GM21515 (cell line): ENCODE results near the gene SFT2D2.
"Not testable (repeated sequence)": the region's sequence is repeated elsewhere in the genome, so short reads cannot be mapped to it uniquely, and the experiment has no call there.

Experiments
- ATAC-seq: cut with Tn5 transposase; IDR thresholded peaks from one replicate; pipeline ENCODE4 v1.9.1; 2021; ENCODE audit not compliant: unreplicated experiment

SFT2D2 gene

DNA sequence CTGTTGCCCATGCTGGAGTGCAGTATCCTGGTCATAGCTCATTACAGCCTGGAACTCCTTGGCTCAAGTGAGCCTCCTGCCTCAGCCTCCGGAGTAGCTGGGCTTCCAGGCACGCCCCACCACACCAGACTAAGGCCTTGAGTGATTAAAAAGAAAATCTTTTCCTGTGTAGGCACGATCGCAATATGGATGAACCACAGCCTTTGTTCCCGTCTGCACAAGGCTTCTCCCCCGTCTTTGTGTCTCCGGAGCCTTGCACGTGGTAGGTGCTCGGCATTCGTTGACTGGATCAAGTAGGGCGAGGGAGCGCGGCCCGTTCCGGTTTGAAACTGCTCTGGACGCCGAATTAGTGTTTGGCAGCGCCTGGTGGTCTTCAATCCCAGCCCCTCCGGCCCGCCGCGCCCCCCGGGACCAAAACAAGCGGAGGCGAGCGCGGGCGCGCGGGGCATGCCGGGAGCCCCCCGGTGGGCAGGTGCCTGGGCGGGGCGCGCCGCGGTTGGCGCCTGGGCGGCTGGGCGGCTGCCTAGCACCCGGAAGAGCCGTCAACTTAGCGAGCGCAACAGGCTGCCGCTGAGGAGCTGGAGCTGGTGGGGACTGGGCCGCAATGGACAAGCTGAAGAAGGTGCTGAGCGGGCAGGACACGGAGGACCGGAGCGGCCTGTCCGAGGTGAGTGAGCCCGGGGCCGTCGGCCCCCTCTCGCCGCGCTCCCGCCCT is at the start of gene SFT2D2:
Gene SFT2D2, plus strand, starts transcription at position 529 of the 715 bp plus-strand sequence. Its CDS starts 76 bp downstream, at position 605.
- ATAC-seq: peak; percentile 82

DNA sequence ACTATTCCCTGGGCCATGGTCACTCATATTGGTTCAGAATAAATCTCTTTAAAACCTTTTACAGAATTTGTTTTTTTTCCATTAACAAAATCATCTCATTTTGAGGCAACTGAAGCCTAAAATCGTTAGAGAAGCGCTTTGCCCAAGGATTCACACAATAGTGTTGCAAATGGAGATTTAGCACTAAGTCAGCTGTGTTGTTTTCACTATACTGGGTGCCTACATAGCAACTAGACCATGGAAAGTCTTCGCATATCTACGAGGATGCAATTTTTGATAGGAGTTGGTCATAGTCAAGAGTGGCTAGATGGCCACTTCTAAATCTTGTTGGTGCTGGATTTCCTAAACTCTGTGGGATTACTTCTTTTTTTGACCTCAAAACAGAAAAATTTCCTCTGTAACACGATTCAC is 47.6 kb upstream of the SFT2D2 start:
- no peak for ATAC-seq

- peak; percentile 92 for ATAC-seq
Observed at GRCh38 chr1:168178638-168179437, 47.0 kb upstream of the SFT2D2 start, which contains the start of gene TIPRL. TSS of gene TIPRL (plus strand) at chr1:168178962. CDS start at chr1:168179078, 116 bp downstream.

- ATAC-seq: no peak
Observed at GRCh38 chr1:168179438-168180147, 46.2 kb upstream of the SFT2D2 start.

DNA sequence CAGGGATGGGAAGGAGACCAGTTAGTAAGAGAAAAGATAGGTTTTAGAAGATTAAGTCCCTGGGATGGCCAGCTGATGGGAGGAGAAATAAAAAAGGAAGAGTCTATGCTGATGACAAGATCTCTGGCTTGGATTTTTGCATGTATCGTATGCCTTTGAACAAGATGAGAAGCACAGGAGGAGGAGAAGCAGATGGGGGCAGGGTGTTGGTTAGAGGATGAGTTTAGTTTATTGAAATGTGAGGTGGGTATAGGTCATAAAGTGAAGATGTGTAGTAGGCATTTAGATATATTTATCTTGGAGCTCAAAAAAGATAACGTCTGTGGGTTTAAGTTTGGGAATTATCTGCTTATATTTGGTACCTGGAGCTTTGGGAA is 45.7 kb upstream of the SFT2D2 start:
- ATAC-seq: no peak

- ATAC-seq: not testable (repeated sequence)
Observed at GRCh38 chr1:168181063-168181720, 44.6 kb upstream of the SFT2D2 start.

DNA sequence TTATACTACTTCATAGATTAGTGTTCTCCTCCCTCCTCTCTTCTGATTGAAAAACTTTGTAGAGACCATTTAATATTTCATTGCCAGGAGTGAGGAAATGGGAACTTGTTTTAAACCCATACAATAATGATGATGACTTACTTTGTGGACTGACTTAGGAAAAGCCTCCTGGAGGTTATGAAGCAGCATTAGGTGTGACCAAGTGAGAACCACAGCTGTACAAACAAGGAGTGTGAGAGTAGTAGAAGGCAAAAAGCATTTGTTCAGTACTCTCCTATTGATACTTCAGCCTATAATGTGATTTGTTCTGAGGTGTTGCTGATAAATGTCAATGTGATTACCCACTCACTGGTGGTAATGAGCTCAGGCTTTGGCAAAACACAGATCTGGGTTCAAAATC is 38.6 kb upstream of the SFT2D2 start:
- no peak for ATAC-seq

- ATAC-seq: no peak
Observed at GRCh38 chr1:168190403-168190802, 35.4 kb upstream of the SFT2D2 start.

GRCh38 chr1:168195199-168196135 is 30.3 kb upstream of the SFT2D2 start:
- ATAC-seq: no peak

DNA sequence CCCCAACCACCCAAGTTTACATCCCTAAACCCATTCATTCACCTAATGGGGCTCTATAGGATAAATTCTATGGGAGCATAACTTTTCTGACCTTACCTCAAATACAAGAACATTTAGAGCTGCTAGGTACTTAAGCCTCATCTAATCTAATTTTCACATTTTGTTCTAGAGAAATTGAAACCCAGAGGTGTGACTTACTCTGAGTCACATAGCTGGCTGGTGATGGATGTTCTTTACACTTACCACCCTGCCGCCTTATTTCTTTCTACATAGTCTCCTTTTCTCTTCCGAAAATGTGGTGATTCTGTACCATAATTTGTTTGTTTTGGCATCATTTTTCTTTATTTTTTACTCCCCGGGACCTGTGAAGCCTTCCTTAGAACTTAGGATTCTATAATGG is 26.7 kb upstream of the SFT2D2 start:
- ATAC-seq: no peak

DNA sequence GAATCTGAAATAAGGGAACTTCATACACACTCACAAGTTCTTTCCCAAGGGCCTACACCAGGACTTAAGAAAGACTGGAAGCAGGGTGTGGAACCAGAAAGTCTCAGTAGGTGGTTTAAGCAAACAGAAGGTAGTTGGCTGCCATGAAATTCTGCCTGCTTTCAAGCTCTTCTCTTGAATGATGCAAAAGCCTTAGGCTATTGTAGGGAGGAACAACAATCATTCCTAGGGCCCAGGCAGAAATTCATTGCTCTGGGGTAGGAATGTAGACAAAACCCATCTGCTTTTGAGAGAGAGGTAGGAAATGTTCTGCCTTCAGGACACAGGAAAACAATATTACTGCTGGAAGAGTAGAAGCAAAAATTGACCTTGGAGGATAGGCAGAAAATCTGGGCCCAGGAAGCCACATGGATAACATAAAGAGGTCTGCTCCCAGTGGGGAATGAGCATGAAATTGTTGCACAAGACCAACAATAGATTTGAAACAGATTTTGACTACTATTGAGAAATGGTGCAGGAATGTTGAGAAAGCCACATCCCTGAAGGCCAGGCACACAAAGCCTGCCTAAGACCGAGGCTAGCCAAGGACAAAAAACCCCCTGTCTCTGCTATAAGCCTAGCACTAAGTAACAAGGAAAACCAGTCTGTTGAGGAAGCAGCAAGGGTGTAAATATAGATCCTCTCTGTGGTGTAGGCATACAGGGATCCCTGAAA is 22.7 kb upstream of the SFT2D2 start:
- ATAC-seq: no peak

DNA sequence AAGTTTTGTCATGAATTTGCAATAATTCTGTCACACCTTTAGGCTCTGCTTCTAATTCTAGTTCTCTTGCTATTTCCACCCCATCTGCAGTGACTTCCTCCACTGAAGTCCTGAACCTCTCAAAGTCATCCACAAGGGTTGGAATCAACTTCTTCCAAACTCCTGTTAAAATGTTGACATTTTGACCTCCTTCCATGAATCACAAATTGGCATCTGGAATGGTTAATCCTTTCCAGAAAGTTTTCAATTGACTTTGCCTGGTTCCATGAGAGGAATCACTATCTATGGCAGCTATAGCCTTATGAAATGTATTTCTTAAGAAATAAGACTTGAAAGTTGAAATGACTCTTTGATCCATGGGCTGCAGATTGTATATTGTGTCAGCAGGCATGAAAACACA is 19.7 kb upstream of the SFT2D2 start:
- no peak for ATAC-seq

DNA sequence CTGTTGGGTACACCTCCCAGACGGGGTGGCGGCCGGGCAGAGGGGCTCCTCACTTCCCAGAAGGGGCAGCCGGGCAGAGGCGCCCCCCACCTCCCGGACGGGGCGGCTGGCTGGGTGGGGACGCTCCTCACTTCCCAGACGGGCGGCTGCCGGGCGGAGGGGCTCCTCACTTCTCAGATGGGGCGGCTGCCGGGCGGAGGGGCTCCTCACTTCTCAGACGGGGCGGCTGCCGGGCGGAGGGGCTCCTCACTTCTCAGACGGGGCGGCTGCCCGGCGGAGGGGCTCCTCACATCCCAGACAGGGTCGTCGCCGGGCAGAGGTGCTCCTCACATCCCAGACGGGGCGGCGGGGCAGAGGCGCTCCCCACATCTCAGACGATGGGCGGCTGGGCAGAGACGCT is 18.1 kb upstream of the SFT2D2 start:
- not testable (repeated sequence) for ATAC-seq

DNA sequence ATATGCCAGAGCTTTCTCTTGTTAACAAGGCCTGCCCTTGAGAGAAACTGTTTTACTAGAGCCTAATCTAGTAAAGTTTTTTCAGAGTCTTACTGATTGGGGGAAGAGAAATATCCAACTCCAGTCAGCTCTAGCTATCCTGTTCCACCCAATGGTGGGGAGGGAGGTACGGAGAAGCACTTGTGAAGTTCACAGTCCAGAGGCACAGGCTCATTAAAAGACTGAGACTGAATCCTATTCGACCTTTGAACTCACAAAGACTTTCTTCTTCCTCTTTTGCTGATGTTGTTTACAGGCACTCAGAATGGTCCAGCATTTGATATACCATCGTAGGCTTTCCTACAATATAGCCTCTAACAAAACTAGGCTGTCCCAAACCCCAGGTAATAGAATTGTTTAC is 15.5 kb upstream of the SFT2D2 start:
- ATAC-seq: no peak

GRCh38 chr1:168213349-168213748 is 12.5 kb upstream of the SFT2D2 start:
- ATAC-seq: no peak

DNA sequence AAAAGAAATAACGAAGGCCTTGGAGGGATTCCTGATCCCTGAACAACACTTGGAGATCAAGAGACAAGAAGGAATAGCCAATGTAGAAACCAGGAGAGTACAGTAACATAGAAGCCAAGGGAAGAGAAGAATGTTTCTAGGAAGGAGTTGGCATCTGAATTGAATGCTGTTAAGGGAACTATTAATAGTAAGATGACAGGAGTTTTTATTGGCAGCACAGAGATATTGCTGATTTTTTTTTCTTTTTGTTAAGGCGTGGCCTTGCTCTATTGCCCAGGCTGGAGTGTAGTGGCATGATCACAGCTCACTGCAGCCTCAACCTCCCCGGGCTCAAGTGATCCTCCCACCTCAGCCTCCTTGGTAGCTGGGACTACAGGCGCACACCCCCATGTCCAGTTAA is 9.6 kb upstream of the SFT2D2 start:
- no peak for ATAC-seq

DNA sequence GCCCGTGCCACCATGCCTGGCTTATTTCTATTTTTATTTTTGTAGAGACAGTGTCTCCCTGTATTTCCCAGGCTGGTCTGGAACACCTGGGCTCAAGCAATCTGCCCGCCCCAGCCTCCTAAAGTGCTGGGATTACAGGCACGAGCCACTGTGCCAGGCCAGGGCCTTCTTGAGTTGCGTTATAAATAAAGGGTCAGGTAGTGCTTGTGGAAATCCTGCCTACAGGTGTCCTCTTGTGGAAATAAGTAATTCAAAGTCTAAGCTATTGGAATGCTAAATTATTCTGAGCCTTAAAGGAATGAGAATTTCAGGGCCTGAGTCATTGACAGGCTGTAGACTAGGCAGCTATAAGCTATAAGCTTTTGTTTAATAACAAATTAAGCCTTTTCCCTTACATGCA is 8.1 kb upstream of the SFT2D2 start:
- ATAC-seq: no peak

DNA sequence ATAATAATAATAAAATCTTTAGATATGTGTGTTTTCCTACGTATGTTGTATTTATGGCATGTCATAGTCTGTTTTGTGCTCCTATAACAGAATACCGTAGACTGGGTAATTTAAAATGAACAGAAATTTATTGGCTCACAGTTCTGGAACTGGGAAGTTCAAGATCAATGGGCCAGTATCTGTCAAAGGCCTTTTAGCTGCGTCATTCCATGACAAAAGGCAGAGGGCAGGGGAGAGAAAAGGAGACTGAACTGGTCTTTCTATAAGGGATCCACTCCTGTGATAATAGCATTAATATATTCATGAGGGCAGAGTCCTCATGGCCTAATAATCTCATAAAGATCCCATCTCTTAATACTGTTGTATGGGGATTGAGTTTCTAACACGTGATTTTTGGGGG is 7.1 kb upstream of the SFT2D2 start:
- ATAC-seq: no peak

DNA sequence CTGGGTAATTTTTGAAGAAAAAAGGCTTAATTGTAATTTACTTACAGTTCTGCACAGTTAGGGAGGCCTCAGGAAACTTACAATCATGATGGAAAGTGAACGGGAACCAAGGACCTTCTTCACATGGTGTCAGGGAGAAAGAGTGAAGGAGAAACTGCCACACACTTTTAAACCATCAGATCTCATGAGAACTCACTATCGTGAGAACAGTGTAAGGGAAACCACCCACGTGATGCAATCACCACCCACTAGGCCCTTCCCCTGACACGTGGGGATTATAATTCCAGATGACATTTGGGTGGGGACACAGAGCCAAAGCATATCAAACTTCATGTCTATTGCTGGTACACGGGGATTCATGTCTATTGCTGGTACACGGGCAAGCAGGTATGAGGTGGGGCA is 5.3 kb upstream of the SFT2D2 start:
- no peak for ATAC-seq
